PC-9 (cell line): ENCODE results near the gene GYS1.

Source experiments
- EZH2 ChIP-seq: fragments of 200-600 bp; sonication (generic); IDR thresholded peaks from 2 replicates; pipeline ENCODE4 v1.8.0; 2017; ENCODE audit warnings: antibody characterized with exemption, low read depth
- TF ChIP-seq, protein P1 (sequence below): fragments of 200-600 bp; sonication (generic); conservative IDR thresholded peaks from 2 replicates; pipeline ENCODE4 v1.6.1; 2017; ENCODE audit warnings: mixed run types, antibody characterized with exemption, mild to moderate bottlenecking, moderate library complexity

DNA sequence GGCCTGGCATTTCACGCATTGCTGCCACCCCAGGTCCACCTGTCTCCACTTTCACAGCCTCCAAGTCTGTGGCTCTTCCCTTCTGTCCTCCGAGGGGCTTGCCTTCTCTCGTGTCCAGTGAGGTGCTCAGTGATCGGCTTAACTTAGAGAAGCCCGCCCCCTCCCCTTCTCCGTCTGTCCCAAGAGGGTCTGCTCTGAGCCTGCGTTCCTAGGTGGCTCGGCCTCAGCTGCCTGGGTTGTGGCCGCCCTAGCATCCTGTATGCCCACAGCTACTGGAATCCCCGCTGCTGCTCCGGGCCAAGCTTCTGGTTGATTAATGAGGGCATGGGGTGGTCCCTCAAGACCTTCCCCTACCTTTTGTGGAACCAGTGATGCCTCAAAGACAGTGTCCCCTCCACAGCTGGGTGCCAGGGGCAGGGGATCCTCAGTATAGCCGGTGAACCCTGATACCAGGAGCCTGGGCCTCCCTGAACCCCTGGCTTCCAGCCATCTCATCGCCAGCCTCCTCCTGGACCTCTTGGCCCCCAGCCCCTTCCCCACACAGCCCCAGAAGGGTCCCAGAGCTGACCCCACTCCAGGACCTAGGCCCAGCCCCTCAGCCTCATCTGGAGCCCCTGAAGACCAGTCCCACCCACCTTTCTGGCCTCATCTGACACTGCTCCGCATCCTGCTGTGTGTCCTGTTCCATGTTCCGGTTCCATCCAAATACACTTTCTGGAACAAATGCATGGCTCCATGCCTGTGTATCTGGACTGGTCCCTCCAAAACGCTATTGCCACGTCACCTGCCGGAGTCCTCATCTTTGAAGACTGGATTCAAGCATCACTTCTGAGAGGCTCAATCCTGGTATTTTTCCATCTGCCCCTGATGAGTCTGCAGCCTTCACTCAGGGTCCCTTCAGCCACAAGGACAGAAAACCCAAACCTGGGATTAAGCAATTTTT is 70.3 kb downstream of the GYS1 start:
- TF ChIP-seq EZH2, result no peak
- TF ChIP-seq, protein P1, sequence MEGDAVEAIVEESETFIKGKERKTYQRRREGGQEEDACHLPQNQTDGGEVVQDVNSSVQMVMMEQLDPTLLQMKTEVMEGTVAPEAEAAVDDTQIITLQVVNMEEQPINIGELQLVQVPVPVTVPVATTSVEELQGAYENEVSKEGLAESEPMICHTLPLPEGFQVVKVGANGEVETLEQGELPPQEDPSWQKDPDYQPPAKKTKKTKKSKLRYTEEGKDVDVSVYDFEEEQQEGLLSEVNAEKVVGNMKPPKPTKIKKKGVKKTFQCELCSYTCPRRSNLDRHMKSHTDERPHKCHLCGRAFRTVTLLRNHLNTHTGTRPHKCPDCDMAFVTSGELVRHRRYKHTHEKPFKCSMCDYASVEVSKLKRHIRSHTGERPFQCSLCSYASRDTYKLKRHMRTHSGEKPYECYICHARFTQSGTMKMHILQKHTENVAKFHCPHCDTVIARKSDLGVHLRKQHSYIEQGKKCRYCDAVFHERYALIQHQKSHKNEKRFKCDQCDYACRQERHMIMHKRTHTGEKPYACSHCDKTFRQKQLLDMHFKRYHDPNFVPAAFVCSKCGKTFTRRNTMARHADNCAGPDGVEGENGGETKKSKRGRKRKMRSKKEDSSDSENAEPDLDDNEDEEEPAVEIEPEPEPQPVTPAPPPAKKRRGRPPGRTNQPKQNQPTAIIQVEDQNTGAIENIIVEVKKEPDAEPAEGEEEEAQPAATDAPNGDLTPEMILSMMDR, result no peak
